Brain microvascular endothelial cell (primary cell): ENCODE data around the gene RHOC.

Experiments used
- DNase-seq: peaks from one replicate; pipeline ENCODE4 v3.0.0-alpha.2; 2020
- H3K27ac ChIP-seq: fragments of 250-450 bp; sonication (Bioruptor Pico); 2 replicates; pipeline ENCODE4 v1.5.1; 2020; ENCODE audit warnings: mild to moderate bottlenecking, moderate library complexity
- H3K27me3 ChIP-seq: fragments of 250-450 bp; sonication (Bioruptor Pico); replicated peaks from 2 replicates; pipeline ENCODE4 v1.5.1; 2020; ENCODE audit warnings: mild to moderate bottlenecking
- H3K36me3 ChIP-seq: fragments of 250-450 bp; sonication (Bioruptor Pico); replicated peaks from 2 replicates; pipeline ENCODE4 v1.5.1; 2020; ENCODE audit warnings: mild to moderate bottlenecking
- H3K4me3 ChIP-seq: 2 replicates; pipeline ENCODE4 v1.5.1; 2011; ENCODE audit warnings: low read depth, mild to moderate bottlenecking, control low read depth, low read length, moderate library complexity
- CTCF ChIP-seq: IDR thresholded peaks from 2 replicates; pipeline ENCODE4 v1.5.1; 2011; ENCODE audit warnings: low read depth, mild to moderate bottlenecking, moderate library complexity, low read length, control low read depth, inconsistent platforms; ENCODE audit errors: missing control alignments
- in situ Hi-C: cut with HindIII; loops from 2 replicates; pipeline ENCODE4 v1.10.0; 2017; ENCODE audit warnings: low sequenced_read_pairs, low pct_ligation_motif_present

RHOC gene

GRCh38 chr1:112688781-112689193, 18.1 kb downstream of the RHOC start:
- DNase-seq, result no peak
- Histone ChIP-seq H3K27ac (no peak overlapping the region), H3K4me3 (no peak overlapping the region), H3K27me3 (no peaks in the 10 kb centered on the region), H3K36me3 (peaks cover 18% of the 10 kb centered on the region)
- TF ChIP-seq CTCF, result no peak
- in situ Hi-C loops, result no loop called here

GRCh38 chr1:112687785-112688496, 19.0 kb downstream of the RHOC start:
- no peak for DNase-seq
- Histone ChIP-seq H3K36me3 (peaks cover 17% of the 10 kb centered on the region), H3K27me3 (no peaks in the 10 kb centered on the region), H3K4me3 (no peak overlapping the region), H3K27ac (no peak overlapping the region)
- in situ Hi-C loops, result no loop called here
- no peak for TF ChIP-seq CTCF

GRCh38 chr1:112687361-112687760, 19.6 kb downstream of the RHOC start:
- DNase-seq, result no peak
- Histone ChIP-seq H3K36me3 (peaks cover 14% of the 10 kb centered on the region), H3K27me3 (no peaks in the 10 kb centered on the region), H3K4me3 (no peak overlapping the region), H3K27ac (no peak overlapping the region)
- in situ Hi-C loops, result no loop called here
- no peak for TF ChIP-seq CTCF

GRCh38 chr1:112686835-112687234, 20.1 kb downstream of the RHOC start:
- DNase-seq, result no peak
- Histone ChIP-seq H3K36me3 (peaks cover 13% of the 10 kb centered on the region), H3K27me3 (no peaks in the 10 kb centered on the region), H3K27ac (no peak overlapping the region), H3K4me3 (no peak overlapping the region)
- no peak for TF ChIP-seq CTCF
- in situ Hi-C loops, result no loop called here

GRCh38 chr1:112686417-112686816, 20.5 kb downstream of the RHOC start:
- no peak for DNase-seq
- Histone ChIP-seq H3K36me3 (peaks cover 9% of the 10 kb centered on the region), H3K27me3 (no peaks in the 10 kb centered on the region), H3K4me3 (no peak overlapping the region), H3K27ac (no peak overlapping the region)
- in situ Hi-C loops, result no loop called here
- no peak for TF ChIP-seq CTCF

- H3K27ac ChIP-seq, result no peak overlapping the region
- peaks cover 9% of the 10 kb centered on the region for H3K36me3 ChIP-seq
- no peak for DNase-seq
- in situ Hi-C loops, result no loop called here
- no peaks in the 10 kb centered on the region for H3K27me3 ChIP-seq
- no peak for TF ChIP-seq CTCF
- no peak overlapping the region for H3K4me3 ChIP-seq
These were observed 21.0 kb downstream of the RHOC start for GRCh38 chr1:112685913-112686312.
